ENCODE data around the gene SRCAP. TPM values are rescaled to one million over a fixed set of nuclear protein-coding genes. Genes with fewer than 3 reads are reported as not detected.
"Not testable (repeated sequence)": the region's sequence is repeated elsewhere in the genome, so short reads cannot be mapped to it uniquely, and the experiment has no call there.

SRCAP gene
- polyA plus RNA-seq, 10 donors: 19.8 to 25.7 (median 23.4) TPM

DNA sequence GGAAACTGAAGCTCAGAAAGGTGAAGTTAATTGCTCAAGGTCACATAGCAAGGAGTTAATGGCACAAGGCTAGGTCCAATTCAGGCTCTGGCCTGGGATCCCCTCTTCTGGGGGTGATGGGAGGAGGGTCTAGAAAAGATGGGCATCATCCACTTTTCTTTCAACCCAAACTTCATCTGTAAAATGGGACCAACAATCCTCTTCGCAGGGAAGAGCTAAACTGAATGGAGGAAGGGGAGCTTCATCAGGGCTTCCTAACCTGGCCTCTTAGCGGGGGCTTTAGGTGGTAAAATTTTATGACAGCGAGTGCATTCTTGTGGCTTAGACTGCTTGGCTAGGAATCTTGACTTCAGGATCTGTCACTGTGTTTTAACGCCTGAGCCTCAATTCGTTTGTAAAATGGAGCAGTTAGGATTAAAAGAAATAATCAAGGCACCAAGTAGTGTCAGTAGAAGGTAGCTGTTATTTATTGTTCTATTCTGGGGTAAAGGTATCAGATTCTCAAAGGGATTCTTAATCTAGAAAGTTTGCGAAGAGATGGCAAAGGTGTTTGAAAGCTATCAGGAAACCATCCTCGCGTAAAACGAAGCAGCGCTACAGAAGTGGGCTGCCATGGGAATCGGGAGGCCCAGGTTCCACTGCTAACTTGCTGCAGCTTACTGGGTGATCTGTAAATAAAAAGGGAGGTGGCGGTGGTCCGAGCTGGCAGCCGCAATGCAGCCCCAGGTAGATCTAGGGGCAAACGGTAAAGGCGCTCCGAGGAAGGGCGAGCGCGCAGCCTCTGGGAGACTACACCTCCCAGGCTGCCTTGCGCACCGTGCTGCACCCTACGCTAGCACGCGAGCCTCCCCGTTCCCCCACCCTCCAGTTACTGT, 1.5 kb upstream of the SRCAP start:
- peak in 1 of 3 donors; percentile 11 for DNase-seq

DNA sequence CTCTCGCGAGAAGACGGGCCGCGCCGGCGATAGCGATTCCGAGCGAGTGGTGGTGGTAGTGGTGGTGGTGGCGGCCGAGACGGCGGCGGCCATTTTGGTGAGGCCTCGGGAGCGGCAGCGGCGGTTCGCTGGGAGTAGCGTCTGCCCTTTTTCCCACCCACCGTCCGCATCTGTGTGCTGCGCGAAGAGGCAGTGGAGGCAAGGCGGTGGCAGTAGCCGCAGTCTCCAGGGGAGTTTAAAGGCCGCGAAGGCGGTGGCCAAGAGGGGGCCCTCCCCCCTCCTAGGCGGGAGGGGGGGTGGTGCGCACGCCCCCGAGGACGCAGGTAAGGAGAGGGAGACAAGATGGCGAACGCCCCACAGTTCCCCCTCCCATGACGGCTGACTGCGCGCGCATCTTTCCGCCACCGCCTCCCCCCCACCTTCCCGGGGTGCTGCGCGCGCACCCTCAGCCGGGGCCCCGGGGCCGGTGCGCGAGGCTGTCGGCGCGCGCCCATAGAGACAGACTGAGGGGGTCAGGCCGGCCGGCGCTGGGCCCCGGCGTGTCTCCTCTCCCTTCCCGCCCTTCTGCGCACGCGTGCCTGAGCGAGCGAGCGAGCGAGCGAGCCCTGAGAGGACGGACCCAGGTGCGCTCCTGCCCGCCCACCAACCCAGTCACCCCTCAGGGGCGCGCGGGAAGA, 694 bp upstream of the SRCAP start:
- DNase-seq: peak; percentile 98 to 99 (median 98)

- no peak for DNase-seq
Measured at GRCh38 chr16:30699615-30700099, 686 bp downstream of the SRCAP start.

DNA sequence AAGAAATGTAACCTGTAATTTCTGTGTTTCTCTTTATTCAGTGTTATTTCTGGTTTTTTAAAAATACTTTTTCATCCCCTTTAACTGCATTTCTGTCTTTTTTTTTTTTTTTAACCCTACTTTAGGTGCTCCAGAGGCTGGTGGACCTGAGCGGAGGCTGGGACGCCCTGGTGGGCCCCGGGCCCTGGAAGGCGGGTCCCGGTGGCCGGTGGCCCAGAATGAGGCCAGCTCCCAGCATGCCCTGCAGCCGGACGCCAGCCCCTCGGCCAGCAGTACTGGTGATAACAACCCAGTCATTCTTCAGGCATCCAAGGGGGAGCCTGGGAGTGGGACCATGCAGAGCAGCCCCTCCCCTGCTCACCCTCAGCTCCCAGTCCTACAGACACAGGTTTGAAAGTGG, 1.5 kb downstream of the SRCAP start:
- DNase-seq: no peak

GRCh38 chr16:30700971-30701370, 2.0 kb downstream of the SRCAP start:
- DNase-seq: no peak

DNA sequence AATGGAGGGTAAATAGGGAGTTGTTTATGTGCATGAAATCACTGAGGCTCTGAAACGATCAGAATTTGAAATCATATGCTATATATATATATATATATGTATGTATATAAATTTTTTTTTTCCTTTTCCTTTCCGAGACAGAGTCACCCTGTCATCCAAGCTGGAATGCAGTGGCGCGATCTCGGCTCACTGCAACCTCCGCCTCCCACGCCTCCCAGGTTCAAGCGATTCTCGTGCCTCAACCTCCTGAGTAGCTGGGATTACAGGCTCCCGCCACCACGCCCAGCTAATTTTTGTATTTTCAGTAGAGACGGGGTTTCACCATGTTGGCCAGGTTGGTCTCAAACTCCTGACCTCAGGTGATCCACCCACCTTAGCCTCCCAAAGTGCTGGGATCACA, 4.1 kb downstream of the SRCAP start:
- not testable (repeated sequence) for DNase-seq

- no peak for DNase-seq
Measured at GRCh38 chr16:30703971-30704370, 5.0 kb downstream of the SRCAP start.

DNA sequence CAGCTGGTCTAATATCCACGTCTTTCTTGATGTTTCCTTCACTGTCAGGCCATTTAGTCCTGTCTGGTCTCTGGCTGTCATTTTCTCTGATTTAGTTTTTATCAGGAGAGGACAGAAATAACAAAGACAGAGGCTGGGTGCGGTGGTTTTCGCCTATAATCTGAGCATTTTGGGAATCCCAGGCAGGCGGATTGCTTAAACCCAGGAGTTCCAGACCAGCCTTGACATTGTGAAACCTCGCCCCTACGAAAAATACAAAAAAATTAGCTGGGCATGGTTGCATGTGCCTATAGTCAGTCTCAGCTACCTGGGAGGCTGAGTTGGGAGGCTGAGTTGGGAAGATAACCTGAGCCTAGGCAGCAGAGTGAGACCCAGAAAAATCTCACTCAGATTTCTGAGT, 7.1 kb downstream of the SRCAP start:
- no peak for DNase-seq

DNA sequence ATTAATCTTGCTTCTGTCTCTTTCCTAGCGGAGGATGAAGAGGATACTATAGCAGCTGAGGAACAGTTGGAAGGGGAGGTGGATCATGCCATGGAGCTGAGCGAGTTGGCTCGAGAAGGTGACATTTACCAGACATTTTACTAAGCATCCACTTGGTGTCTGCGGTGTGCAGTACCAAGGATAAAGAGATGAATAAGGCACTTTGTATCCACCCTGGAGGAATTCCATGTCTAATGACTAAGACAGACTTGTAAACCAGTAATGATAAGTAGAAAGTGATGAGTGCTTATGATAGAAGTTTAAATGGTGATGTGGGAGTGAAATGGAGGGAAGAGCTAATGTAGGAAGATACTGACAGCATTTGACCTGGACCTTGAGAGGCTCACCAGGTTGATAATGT, 12.0 kb downstream of the SRCAP start:
- no peak for DNase-seq

DNA sequence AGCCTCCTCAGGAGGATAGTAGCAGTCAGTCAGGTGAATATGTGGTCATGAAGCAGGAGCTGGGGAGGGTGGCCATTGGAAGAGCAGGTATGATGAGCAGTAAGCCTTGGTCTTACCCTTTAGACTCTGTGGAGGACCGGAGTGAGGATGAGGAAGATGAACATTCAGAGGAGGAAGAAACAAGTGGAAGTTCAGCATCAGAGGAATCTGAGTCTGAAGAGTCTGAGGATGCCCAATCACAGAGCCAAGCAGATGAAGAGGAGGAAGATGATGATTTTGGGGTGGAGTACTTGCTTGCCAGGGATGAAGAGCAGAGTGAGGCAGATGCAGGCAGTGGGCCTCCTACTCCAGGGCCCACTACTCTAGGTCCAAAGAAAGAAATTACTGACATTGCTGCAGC, 12.7 kb downstream of the SRCAP start:
- DNase-seq: no peak

- no peak for DNase-seq
Measured at GRCh38 chr16:30715750-30716445, 16.9 kb downstream of the SRCAP start.

DNA sequence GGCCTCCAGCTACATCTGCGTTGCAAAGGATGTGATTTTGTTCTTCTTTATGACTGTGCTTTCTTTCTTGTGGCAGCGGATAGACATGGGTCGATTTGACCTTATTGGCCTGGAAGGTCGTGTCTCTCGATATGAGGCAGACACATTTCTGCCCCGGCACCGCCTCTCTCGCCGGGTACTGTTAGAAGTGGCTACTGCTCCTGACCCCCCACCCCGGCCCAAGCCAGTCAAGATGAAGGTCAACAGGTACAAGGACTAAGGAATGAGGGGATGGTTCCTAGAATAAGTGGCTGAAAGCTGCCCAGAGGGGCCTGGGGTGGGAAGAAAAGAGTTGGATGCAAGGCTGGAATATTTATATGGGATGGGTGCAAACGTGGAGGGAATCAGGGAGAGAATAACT, 21.1 kb downstream of the SRCAP start:
- DNase-seq: no peak

DNA sequence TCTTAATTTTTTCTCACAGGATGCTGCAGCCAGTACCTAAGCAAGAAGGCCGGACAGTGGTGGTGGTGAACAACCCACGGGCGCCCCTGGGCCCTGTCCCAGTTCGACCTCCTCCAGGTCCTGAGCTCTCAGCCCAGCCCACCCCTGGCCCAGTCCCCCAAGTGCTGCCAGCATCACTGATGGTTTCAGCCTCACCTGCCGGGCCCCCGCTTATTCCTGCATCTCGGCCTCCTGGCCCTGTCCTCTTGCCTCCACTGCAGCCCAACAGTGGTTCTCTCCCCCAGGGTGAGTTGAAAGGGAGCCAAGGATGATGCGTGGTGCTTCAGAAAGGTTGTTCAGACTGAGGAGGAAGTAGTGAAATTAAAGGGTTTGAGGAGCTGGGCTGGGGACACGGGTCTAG, 21.7 kb downstream of the SRCAP start:
- DNase-seq: no peak

- DNase-seq: no peak
Measured at GRCh38 chr16:30721167-30721566, 22.2 kb downstream of the SRCAP start.

DNA sequence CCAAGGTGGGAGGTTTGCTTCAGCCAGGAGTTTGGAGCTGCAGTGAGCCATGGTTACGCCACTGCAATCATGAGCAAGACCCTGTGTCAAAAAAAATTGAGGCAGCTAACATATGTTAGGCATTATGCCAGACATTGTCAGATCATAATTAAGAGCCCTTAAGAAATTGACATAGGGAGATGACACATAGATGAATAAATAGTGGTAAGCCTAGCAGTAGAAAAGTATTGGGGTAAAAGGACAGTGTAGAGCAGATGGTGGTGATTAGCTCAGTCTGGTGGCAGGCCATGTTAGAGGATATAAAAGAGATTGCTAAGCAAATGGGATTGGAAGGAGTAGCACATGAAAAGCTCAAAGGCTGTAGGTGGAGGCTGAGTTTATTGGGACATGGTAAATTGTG, 22.6 kb downstream of the SRCAP start:
- DNase-seq: no peak

DNA sequence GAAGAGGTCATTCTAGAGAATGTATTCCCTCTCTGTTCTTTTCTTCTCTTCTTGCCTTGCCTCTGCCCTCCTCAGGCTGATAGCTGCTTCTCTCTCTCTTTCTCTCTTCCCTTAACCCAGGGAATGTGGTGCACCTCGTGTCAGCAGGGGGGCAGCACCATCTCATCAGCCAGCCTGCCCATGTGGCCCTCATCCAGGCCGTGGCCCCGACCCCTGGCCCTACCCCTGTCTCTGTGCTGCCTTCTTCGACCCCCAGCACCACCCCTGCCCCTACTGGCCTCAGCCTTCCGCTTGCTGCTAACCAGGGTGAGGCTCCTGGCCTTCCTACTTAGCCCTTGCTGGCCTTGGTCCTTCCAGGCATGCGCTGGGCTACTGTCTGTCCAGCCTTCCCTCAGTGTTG, 23.5 kb downstream of the SRCAP start:
- no peak for DNase-seq

DNA sequence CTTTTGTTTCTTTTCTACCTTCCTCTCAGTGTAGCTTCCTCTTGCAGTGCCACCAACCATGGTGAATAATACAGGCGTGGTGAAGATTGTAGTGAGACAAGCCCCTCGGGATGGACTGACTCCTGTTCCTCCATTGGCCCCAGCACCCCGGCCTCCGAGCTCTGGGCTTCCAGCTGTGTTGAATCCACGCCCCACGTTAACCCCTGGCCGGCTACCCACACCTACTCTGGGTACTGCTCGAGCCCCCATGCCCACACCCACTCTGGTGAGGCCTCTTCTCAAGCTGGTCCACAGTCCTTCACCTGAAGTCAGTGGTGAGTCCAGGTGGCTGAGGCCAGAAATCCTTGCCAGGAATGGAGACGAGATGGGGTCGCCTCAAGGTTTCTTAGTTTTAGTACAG, 23.9 kb downstream of the SRCAP start:
- DNase-seq: no peak

DNA sequence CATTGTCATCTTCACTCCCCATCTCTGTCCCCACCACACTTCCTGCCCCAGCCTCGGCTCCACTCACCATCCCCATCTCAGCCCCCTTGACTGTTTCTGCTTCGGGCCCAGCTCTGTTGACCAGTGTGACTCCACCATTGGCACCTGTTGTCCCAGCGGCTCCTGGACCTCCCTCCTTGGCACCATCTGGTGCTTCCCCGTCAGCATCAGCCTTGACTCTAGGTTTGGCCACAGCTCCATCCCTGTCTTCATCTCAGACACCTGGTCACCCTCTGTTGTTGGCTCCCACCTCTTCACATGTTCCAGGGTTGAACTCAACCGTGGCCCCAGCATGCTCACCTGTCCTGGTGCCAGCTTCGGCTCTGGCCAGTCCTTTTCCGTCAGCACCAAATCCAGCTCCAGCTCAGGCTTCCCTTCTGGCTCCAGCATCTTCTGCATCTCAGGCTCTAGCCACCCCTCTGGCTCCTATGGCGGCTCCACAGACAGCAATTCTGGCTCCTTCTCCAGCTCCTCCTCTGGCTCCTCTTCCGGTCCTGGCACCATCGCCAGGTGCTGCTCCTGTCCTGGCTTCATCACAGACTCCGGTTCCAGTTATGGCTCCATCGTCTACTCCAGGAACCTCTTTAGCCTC, 24.9 kb downstream of the SRCAP start:
- no peak for DNase-seq

- DNase-seq: peak in 1 of 3 donors; percentile 38
Measured at GRCh38 chr16:30724641-30725417, 25.9 kb downstream of the SRCAP start.

DNA sequence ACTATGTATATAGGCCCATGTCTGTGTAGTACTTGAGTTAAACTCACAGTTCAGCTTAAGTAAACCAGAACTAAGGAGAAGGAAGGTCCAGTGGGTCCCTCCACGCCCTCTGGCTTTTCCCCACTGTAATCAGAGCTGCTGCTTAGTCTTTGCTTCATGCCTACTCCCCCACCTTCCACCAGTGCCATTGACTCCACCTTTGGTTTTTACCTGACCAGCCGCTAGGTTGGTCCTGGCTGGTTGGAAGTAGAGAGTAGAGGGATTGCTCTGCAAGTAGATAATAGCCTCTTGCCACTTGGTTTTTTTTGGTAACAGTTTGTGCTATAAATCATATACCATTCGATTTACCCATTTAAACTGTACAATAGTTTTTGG, 26.4 kb downstream of the SRCAP start:
- no peak for DNase-seq

DNA sequence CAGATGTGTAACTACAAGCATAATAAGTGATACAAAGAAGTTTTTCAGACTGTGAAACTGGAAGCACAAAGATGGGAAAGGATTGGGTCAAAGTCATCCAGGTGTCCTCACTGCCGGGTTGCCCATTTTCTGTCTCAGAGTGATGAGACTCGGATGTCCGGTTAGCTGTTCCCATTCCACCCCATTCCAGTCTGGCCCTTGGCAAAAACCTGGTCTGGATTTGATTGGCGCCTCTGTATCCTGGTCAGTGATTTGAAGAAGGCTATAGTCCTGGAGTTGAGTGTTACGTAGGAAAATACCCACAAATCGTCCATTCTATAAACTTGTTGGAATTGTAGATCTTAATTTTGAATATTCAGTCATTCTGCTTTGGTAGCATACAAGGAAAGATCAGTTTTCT, 29.4 kb downstream of the SRCAP start:
- DNase-seq: no peak
